Testis (tissue), 2 donors: ENCODE measurements around the gene PRKCD.

Experiments
- CTCF ChIP-seq, 3 experiments: fragments of 450-650 bp in 2 of 3; fragments of 200-600 bp in 1 of 3; sonication (generic) in 1 of 3; IDR thresholded peaks; one replicate each; pipeline ENCODE4 v1.5.1; 2016 to 2019; ENCODE audit warnings: antibody characterized with exemption in 3 of 3, mild to moderate bottlenecking in 2 of 3, moderate library complexity in 1 of 3
- POLR2A ChIP-seq: fragments of 450-650 bp; IDR thresholded peaks from one replicate; pipeline ENCODE4 v1.6.1; 2017; ENCODE audit warnings: antibody characterized with exemption, mild to moderate bottlenecking, moderate library complexity

- TF ChIP-seq CTCF (IDR thresholded peaks at IDR 0.05) (no peak), POLR2A (no peak)
Observed at GRCh38 chr3:53151465-53151864, 9.5 kb upstream of the PRKCD start.
